Activated naive CD8-positive, alpha-beta T cell treated with anti-CD3 and anti-CD28 coated beads, Interleukin-2, amount 50 U/mL, for 16 hours (primary cell): ENCODE results near the gene PDZD8.

Experiments
- DNase-seq: peaks from one replicate; pipeline ENCODE4 v3.0.0-alpha.2; 2020; ENCODE audit warnings: low read depth, low spot score

PDZD8 gene

DNA sequence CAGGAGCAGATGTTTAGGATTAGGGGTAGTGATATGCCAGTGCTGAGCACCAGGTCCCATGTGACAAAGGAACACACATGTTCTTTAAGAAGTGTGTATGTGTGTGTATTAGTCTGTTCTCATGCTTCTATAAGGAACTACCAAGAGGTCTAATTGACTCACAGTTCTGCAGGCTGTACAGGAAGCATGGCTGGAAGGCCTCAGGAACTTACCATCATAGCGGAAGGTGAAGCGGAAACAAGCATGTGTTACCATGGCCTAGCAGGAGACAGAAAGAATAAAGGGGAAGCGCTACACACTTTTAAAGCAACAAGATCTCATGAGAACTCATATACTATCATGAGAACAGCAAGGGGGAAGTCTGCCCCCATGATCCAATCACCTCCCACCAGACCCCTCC, 22.8 kb upstream of the PDZD8 start:
- DNase-seq, result no peak

DNA sequence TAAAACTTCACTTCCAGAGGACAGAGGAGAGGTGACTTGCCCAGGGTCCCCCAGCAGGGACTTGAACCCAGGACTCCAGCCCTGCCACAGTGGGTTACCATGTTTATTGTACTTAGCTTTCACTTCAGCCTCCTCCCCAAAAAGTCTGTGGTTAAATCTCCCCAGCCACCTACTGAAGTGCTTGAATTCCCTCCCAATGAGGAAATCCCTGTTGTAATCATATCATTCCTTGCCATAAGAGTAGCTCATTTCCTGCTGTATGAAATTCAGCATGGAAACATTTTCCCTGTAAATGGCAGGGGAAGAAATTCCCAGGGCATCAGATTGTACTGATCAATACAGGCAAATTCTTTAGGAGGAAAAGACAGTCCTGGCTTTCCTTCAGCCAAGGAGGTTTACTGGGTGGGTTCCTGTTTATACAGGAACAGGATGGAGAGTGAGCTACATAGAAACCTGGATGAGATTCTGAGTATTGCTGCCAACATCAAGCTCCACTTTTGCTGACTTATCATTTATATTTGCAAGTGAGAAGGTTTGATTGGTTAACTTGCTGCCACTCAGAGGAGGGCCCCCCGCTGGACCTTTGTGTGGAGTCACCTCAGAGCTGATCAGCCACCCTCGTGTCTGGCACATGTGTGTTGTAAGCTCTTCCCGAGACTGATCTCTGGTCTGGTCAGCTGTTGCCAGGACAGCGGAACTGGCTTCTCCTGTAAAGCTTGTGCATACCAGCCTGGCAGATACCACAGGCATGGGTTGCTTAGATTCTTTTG, 16.4 kb upstream of the PDZD8 start:
- DNase-seq, result no peak

DNA sequence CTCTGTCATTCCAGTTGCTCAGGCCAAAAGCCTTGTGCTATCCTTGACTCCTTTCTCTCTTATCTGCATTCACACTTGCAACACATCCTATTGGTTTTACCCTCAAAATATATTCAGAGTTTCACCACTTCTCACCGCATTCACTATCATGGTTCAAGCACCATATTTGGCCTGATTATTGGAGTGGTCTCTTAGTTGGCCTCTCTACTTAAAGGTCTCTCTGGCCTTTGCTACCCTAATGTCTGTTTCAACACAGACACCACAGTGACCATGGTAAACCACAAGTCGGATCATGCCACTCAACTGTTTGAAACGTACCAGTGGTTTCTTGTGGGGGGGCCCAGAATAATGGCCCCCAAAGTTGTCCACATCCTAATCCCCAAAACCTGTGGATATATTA, 15.2 kb upstream of the PDZD8 start:
- DNase-seq, result no peak

DNA sequence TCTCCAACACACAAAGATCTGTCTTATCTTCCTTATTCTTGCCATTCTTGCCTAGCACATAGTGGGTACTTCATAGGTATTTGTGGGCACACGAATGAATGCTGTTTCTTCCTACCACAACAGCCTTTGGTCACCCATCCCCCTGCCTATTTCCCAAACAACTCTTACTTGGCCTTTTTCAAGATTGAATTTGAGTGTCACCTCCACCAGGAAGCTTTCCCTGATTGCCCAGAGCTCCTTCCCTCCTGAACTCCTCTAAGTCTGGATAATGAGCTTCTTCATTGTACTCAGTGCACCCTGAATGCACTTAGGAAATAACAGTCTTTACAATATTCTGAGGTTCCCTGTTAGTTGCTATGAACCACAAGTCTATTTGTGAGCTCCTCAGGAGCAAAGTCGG, 11.6 kb upstream of the PDZD8 start:
- DNase-seq, result no peak

DNA sequence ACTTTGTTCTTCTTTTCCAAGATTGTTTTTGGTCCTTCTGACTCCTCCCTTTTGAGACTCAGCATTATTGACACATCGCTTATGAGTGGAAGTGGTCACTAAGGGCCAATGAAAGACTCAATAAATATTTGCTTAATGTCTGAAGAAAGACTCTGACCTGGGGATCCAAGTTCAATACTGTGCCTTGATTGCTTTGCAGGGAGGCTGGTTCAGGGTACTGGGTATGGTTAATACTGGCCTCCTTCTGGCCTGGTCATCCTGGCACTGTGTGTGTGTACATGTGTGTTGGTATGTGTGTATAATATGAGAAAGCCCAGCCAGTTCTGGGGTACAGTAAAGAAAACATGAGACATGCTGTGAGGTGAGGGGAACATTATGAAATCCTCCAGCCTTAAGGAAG, 7.6 kb upstream of the PDZD8 start:
- no peak for DNase-seq

DNA sequence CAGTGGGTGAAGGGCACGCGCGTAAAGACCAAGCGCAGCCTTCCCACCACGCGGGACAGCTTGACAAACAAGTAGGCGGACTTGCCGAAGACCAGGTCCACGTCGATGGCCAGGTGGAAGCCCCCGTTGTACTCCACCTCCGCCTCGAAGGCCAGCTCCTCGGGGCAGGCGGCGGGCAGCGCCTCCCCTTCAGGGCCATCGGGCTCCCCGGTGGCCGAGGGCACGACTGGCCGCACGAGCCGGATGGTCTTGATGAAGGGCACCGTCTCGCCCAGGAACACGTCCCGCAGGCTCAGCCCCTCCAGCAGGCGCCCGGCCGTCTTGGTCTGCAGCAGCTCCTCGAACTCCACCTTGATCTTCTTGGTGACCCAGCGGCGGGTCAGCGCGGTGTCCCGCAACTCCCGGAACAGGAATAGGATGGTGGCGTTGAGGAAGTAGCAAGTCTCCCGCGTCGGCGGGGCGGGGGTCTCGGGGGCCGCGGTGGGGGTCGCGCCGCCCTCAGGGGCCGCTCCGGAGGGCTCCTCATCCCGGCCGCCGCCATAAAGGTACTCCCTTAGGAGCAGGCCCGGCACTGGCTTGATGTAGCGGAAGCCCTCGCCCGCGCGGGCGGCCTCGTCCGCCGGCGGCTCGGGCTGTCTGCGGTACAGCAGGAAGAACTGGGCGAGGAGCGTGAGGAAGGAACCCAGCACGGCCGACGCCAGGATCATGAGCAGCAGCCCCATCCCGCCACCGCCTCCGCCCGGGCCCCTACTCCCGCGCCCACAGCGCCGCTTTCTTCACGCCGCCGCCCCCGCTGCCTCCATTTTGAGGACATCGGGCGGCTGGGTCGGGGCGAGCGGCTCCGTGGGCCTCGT, 507 bp downstream of the PDZD8 start:
- no peak for DNase-seq

DNA sequence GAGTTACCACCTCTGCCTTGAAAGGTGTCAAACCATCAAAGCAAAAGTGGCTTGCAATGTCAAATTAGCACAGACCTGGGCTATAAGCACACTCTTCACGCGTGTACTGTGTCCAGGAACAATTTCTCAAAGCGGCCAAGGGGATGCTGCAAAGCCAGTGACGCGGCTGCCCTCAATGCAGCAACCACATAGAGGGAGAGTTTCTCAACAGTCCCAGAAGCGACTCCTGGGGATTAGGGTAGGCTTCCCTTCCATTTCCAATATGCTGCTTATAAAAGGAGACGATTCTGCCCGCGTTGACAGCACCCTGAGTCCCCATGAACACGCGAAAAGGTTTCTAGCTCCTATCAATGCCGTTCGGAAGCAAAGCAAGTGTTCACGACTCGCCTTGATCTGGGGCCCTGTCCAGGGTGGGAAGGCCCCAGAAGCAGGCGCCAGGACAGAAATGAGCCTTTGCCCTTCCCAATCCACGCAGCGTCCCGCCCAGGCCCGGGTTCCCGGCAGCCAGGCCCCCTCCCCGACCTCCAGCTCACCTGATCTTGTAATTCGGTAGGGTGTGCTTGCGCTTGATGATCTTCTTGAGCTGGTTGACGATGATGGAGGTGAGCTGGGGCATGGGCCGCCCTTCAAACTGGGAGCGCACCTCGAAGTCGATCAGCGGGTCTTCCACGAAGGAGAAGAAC, 1.3 kb downstream of the PDZD8 start:
- DNase-seq, result no peak

DNA sequence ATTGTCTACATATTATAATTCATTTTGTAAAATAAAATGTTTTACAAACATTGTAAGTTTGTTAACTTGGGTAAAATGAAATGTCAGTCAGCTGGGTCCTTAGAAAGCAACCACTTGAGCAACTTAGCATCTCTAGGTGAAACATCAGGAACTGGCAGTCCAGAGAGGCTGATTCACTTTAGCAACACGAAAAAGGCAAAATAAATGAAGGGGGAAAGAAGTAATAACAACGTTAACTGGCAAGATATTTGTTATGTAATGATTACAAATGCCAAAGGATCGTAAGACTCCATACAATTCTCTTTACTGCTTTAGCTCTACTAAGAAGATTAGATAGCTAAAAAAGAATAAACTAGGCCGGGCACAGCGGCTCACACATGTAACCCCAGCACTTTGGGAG, 5.0 kb downstream of the PDZD8 start:
- no peak for DNase-seq

DNA sequence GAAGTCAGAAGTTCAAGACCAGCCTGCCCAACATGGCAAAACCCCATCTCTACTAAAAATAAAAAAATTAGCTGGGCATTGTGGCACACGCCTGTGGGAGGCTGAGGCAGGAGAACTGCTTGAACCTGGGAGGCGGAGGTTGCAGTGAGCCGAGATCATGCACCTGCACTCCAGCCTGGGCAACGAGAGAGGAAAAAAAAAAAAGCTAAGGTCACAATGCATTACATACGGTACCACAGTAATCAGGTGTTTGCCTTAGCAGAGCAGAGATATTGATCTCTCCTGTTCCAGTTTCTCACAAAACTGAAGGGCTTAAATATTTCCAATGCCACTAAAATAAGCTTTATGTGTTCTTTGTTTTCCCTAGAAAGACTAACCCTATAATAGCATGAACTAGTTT, 7.5 kb downstream of the PDZD8 start:
- DNase-seq, result no peak

DNA sequence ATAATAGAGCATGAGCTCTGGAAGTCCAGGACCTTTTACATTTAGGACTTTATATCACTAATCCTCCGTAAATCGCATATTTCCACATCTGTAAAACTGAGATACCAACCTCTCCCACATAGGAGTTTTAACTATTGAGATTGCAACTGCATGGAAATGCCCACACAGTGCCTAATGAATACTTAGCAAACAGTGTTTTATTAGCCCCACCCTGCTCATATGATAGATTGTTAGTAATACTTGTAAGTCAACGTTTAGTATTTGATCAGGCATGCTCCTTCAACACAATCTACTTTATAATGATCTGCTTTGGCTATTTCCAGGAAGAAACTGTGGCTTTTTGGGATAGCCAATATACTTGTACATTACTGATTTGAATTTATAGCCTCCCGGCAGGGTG, 8.5 kb downstream of the PDZD8 start:
- DNase-seq, result no peak

DNA sequence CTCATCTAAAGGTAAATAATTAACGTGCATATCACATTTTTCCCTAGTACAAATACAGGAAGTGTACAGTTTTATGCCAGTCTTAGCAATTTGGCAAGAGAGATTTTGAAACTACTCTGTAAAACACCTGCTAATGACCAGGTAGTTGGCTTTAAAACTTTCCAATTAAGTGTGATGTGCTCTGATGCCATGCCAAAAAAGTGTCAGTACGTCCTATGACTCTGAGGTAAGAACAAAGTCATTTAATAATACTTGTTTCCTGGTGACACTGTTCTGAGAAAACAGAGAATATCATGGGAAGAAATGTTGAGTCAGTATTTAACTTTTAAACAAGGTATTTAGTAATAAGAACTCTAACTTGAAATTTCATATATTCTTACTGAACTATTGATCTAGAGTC, 9.6 kb downstream of the PDZD8 start:
- no peak for DNase-seq

DNA sequence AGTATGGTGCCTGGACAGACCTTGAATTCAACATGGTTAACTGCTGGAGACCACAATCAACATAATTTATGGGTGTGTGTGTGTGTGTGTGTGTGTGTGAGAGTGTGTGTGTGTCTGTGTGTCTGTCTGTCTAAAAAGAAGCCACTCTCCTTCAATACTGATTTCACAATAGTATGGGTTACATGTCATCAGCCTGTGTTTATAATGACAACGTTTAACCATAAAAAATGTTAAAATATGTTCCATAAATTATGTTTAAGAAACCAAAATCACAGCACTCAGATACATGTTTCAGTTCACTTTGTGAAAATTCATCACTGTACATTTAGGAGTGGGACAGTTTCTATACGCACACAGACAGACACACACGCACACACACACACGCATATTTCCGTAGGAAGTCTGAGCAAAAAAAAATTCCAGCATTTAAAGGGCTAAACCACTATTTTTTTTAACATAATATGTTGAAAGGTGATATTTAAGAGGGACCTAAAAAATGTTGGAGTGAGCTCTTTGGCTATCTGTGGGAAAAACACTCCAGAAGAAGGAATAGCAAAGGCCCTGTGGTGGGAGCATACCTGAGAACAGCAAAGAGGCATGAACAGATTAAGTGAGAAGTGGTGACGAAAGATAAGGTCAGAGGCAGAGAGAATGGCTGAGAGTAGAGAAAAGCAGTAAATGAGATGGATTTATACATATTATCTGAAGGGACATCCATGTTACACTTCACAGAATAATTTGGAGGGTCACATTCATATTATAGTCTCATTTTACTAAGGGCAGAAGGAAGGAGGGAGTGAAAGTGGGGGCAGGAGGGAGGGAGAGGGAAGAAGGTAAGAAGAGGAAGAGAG, 10.9 kb downstream of the PDZD8 start:
- DNase-seq, result no peak

DNA sequence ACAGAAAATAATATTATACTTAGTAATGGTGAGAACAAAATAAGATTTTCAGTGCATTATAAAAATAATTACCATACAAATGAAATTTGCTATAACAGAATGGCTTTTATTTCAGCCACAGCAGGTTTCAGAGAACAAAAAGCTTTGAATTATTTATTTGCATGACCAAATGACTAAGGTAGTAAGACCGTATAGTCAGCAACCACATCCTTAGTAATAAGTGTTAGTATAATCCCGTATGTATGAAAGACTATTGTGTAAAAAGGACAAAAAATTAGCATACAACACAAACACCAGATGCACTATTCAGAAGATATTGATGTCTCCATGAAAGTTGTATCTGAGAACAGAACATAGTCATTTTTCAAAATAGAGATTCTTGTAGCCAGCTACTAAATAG, 12.2 kb downstream of the PDZD8 start:
- no peak for DNase-seq

DNA sequence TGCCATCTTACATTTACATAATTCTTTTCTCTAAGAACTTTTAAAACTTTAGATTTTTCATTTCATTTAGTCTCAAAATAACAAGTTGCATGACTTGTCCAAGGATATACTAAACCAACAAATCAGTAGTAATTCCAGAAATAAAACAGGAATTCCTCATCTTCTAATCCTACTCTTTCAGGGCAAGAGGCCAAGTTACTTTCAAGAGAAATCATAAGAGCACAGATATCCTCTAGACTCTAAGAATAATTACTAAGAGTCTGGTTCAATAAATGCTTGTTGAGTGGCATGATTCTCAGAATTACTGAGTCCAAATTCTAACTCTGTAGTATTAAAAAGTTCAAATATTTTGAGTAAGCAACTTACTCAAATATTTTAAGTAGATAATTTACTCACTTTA, 12.9 kb downstream of the PDZD8 start:
- DNase-seq, result no peak

DNA sequence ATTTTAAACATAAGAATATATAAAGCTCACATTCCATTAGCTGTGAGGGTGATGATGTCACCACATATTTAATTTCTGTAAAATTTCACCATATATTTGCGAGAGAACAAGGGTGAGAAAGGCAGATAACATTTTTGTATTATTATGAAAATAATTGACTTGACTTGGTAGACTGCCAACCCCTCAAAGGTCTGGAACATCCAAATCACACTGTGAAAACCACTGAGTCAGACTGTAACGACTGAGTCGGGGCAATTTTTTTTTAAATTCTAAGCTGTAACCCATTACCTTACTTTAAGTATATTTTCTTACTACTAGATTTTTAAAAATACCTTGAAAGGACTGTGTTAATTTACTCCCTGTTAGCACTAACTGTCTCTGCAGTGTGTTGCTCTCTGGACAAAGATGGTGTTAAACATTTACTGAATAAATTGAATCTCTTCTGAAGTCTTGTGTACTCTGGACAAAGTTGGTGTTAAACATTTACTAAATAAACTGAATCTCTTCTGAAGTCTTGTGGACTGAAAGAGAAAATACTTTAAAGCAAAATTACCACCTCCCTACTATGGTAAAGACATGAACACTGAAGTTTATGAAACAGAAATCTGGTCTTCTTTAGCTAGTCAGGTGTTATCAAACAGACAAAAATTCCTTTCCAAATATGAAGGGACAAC, 14.1 kb downstream of the PDZD8 start:
- no peak for DNase-seq

DNA sequence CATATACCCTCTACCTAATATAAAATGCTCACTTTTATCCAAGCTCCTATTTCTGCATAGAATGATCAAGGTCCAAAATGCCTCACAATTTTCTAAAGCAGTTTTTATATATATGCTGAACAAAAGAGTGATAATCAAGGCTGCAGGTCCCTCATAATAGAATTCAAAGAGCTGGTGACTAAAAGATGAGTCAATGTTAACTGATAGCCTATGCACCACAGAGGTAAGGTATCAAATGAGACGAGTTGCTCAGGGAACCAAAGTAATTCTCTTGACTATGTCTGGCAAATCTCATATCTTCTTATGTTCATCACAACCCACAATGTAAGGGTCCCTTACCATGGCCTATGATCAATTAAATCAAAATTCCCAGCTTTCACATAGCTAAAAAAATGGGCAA, 15.2 kb downstream of the PDZD8 start:
- no peak for DNase-seq

DNA sequence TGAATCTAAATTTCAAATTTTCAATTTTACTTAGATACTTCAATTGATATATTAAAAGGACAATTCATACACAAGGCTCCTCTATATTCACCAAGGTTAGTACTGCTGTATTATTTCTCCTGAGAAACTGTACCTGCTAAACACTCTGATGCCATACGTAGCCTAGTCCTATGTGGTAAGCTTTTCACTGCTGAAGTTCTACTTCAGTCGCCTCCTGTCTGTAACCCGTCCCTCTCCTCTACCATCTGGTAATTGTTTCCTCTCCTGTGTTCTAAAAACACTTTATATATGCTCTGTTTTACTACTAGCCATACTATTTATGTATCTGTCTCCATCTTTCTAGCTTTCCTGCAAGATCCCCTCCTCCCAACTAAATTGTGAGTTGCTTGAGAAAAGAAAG, 20.2 kb downstream of the PDZD8 start:
- DNase-seq, result no peak

DNA sequence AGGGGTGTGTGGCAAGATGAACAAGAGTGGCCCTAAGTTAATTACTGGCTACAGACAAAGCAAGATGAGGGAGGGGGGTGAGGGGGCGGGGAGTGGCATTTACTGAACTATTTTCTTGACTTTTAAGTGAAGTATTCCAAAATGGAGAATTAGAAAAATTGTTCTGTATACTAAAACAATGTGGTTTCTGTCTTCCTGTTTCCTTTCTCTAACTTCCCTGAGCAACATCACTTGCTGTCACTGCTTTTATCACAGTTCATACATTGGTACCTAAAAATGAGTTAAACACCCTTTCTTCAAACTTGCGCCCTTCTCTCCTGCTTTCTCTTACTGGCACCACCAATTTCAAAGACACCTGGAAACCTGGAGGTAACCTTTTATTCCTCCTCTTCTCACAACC, 21.6 kb downstream of the PDZD8 start:
- DNase-seq, result no peak

DNA sequence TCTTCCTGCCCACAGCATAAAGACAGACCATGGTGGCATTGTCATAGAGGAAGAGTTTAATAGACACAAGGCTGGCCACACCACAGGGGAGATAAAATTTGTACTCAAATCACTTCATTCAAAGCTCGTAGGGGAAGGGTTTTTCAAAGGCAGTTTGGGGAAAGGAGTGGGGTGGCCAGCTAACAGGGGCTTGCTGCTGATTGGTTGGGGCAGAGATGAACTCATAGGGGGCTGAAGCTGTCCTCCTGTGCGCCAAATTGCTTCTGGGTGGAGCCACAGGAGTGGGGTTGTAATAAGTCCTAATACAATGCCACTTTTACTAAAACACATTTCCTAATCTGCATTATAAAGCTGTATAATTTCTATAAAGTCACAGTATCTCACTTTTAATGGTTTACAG, 22.5 kb downstream of the PDZD8 start:
- DNase-seq, result no peak

DNA sequence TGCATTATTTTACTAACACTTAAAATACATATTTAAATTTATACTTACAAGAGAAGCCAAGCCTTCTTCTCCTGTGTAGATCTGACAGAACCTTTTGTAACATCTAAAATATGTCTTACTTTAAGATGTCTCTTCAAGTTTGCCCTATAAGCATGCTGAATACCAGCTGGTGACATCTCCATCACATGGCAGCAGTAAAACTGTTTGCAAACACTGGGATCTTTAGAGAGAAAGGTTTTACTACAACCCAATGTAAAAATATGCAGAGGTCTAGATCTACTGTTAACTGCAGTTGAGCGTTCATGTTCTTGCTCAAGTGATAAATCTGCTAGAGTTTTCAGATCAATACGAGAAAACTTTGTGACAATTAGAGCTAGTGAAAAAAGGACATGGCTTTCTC, 23.2 kb downstream of the PDZD8 start:
- DNase-seq, result no peak

DNA sequence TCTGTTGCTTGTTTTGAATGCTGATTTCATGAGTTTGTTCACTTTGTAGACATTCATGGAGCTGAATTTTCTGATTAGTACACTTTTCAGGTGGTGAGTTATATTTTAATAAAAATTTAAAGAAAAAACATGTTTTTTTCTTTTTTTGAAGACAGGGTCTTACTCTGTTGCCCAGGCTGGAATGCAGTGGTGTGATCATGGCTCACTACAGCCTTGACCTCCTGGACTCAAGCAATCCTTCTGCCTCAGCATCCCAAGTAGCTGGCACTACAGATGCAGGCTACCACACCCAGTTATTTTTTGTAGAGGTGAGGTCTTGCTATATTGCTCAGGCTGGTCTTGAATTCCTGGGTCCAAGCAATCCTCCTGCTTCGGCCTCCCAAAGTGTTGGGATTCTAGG, 23.7 kb downstream of the PDZD8 start:
- no peak for DNase-seq
